ENCODE results near the gene LTK. TPM values are rescaled to one million over a fixed set of nuclear protein-coding genes. Genes with fewer than 3 reads are reported as not detected.

Gene LTK
- total and polyA plus RNA-seq, 8 donors: 1.2 to 25.2 (median 6.5) TPM

DNA sequence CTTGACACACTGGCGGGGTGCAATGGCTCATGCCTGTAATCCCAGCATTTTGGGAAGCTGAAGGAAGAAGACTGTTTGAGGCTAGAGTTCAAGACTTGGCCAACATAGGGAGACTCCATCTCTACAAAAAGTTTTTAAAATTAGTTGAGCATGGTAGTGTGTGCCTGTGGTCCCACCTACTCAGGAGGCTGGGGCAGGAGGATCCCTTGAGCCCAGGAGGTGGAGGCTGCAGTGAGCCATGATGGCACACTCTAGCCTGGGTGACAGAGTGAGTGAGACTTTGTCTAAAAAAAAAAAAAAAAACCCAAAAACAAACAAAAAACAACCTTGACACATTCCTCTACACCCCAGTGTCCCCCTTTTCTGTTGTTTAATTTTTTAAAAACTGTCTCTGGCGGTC is 24.0 kb downstream of the LTK start:
- Histone ChIP-seq H3K9me3 (no peaks in the 10 kb centered on the region), H3K4me3 (no peak overlapping the region), H3K27ac (no peak overlapping the region), H3K27me3 (peaks cover 0 to 51% (median 12%) of the 10 kb centered on the region in 3 donors), H3K36me3 (no peaks in the 10 kb centered on the region), H3K4me1 (peaks cover 21 to 27% (median 22%) of the 10 kb centered on the region in 4 donors)
- intact Hi-C loops (cut with DNase I; ENCODE audit: low total_unique reads): no loop called here
- no peak for DNase-seq
- TF ChIP-seq POLR2AphosphoS5 (IDR thresholded peaks at IDR 0.05) (no peak), POLR2A (IDR thresholded peaks at IDR 0.05) (no peak), EP300 (IDR thresholded peaks at IDR 0.05) (no peak)
- TF ChIP-seq, protein P1, sequence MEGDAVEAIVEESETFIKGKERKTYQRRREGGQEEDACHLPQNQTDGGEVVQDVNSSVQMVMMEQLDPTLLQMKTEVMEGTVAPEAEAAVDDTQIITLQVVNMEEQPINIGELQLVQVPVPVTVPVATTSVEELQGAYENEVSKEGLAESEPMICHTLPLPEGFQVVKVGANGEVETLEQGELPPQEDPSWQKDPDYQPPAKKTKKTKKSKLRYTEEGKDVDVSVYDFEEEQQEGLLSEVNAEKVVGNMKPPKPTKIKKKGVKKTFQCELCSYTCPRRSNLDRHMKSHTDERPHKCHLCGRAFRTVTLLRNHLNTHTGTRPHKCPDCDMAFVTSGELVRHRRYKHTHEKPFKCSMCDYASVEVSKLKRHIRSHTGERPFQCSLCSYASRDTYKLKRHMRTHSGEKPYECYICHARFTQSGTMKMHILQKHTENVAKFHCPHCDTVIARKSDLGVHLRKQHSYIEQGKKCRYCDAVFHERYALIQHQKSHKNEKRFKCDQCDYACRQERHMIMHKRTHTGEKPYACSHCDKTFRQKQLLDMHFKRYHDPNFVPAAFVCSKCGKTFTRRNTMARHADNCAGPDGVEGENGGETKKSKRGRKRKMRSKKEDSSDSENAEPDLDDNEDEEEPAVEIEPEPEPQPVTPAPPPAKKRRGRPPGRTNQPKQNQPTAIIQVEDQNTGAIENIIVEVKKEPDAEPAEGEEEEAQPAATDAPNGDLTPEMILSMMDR (IDR thresholded peaks at IDR 0.05): no peak
- WGBS, 5 donors: 96 to 100% (median 98%) methylated on average over 2 of the region's 2 CpGs

DNA sequence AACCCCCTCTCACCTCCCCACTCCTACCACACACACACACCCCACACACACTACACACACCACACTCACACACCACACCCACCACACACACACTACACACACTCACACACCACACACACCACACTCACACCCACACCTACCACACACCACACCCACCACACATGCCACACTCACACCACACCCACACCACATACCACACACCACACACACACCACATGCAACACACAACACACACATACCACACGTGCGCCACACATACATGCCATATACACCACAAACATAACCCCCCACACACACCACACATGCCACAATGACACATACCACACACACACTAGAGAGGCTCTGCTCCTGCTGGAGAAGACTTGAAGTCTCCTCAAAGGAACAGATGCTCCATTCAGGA is 25.8 kb downstream of the LTK start:
- DNase-seq: no peak
- Histone ChIP-seq H3K27ac (no peak overlapping the region), H3K36me3 (peaks cover 0 to 15% (median 6%) of the 10 kb centered on the region in 4 donors), H3K4me1 (peaks cover 17 to 22% (median 19%) of the 10 kb centered on the region in 4 donors), H3K27me3 (peaks cover 0 to 37% (median 4%) of the 10 kb centered on the region in 3 donors), H3K9me3 (no peaks in the 10 kb centered on the region), H3K4me3 (no peak overlapping the region)
- intact Hi-C loops (cut with DNase I; ENCODE audit: low total_unique reads): no loop called here
- TF ChIP-seq, protein P1 (IDR thresholded peaks at IDR 0.05): no peak
- no peak for TF ChIP-seq EP300 (IDR thresholded peaks at IDR 0.05)
- TF ChIP-seq POLR2A (IDR thresholded peaks at IDR 0.05): no peak
- 73 to 95% (median 89%) methylated on average over 2 of the region's 2 CpGs for WGBS, 5 donors

DNA sequence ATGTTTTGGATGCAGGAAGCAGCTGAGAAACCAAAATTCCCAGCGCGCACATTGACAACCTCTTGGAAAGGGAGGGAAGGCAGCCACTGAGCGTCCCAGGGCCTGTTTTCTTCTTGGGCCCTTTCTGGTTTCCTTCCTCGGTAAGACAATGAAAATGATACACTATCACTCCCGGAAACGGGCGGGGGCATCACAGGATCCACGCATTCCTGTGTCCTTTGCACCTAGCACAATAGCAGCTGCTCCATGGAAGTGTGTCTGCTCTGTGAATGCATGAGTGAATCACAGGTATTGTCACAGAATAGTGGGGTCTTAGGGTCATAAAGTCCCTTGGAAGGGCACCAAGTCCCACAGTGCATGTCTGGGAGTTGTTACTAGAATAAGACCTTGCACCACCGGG is 26.2 kb downstream of the LTK start:
- no peak for DNase-seq
- Histone ChIP-seq H3K9me3 (no peaks in the 10 kb centered on the region), H3K27me3 (peaks cover 0 to 33% (median 1%) of the 10 kb centered on the region in 3 donors), H3K27ac (no peak overlapping the region), H3K4me3 (no peak overlapping the region), H3K4me1 (peaks cover 13 to 22% (median 18%) of the 10 kb centered on the region in 4 donors), H3K36me3 (peaks cover 0 to 19% (median 10%) of the 10 kb centered on the region in 4 donors)
- intact Hi-C loops (cut with DNase I; ENCODE audit: low total_unique reads): no loop called here
- TF ChIP-seq POLR2AphosphoS5 (IDR thresholded peaks at IDR 0.05): no peak
- no peak for TF ChIP-seq POLR2A (IDR thresholded peaks at IDR 0.05)
- TF ChIP-seq EP300 (IDR thresholded peaks at IDR 0.05): no peak
- TF ChIP-seq, protein P1 (IDR thresholded peaks at IDR 0.05): no peak
- WGBS, 5 donors: 62 to 70% (median 64%) methylated on average over 9 of the region's 9 CpGs

DNA sequence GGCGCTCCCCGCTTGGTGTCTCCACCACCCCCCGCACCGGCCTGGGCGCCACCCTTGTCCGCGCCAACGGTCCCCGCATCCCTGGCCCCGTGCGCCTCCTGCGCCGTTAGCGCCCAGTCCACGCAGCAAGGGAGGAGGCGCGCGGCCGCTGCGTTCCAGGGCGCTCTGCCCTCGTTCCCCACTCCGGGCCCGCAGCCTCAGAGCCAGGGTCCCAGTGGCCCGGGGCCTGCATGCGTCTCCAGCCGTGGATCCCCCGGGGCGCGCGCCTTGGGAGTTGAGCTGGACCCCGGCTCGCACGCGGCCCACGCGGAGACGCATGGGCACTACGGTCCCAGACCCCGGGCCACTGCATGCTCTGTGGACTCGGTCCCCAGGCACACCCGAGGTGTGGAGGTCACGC is 27.3 kb downstream of the LTK start:
- Histone ChIP-seq H3K9me3 (no peaks in the 10 kb centered on the region), H3K36me3 (peaks cover 3 to 30% (median 21%) of the 10 kb centered on the region in 4 donors), H3K4me3 (no peak overlapping the region), H3K4me1 (peaks cover 16 to 26% (median 19%) of the 10 kb centered on the region in 4 donors), H3K27me3 (peaks cover 0 to 26% (median 0%) of the 10 kb centered on the region in 3 donors), H3K27ac (no peak overlapping the region)
- intact Hi-C loops (cut with DNase I; ENCODE audit: low total_unique reads): no loop called here
- TF ChIP-seq EP300 (IDR thresholded peaks at IDR 0.05) (no peak), POLR2A (IDR thresholded peaks at IDR 0.05) (no peak), POLR2AphosphoS5 (IDR thresholded peaks at IDR 0.05) (no peak)
- TF ChIP-seq, protein P1 (IDR thresholded peaks at IDR 0.05): no peak
- WGBS, 5 donors: 80 to 92% (median 87%) methylated on average over 23 to 43 of the region's 43 CpGs
- no peak for DNase-seq

Data from stomach (tissue), 9 donors.